Activated CD8-positive, alpha-beta memory T cell treated with anti-CD3 and anti-CD28 coated beads, Interleukin-2, amount 50 U/mL, for 24 hours (primary cell): ENCODE results near the gene MRPL52.
A peak's percentile ranks its signal among the peaks of the same experiment; 100 is the strongest.
"Not testable (repeated sequence)": the region's sequence is repeated elsewhere in the genome, so short reads cannot be mapped to it uniquely, and the experiment has no call there.

Source experiments
- DNase-seq: peaks from one replicate; pipeline ENCODE4 v3.0.0-alpha.2; 2020; ENCODE audit errors: extremely low read depth

MRPL52 gene

DNA sequence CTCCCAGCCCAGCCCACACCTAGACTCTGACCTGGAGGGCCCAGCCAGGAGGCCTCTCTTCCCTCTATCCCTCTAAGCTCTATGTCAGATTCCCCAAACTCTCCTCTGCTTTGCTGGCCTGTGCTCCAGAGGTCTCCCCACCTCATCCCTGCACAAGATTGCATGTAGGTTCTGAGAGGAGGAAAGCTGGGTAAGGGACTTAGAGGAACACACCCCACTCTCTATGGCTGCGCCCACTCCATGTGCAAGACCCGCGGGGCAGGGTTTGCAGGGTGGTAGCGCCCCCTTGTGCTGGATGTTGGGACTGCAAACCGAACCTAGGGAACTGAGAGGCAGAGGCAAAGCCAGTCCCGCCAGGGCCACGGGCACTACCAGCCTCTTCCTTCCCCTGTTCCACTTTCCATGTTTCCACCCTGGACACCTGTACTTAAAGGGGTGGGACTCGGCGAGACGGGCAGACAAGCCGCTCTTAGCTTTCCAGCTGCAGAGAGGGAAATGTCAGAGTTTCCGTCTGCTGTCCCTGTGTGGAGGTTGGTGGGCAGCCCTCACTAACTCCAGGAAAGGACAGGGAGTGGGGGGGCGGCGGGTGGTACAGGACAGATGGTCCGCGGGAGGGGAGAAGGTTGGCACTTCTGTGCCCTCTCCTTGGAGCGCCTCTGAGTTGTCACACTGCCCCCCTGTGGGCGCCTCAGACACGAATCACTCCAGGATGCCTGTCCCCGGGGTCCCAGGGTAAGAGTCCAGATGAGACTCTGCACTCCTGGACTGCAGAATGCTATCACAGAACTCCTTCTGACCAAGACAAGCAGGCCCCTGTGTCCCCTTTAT is 23.5 kb downstream of the MRPL52 start:
- DNase-seq = peak; percentile 87

DNA sequence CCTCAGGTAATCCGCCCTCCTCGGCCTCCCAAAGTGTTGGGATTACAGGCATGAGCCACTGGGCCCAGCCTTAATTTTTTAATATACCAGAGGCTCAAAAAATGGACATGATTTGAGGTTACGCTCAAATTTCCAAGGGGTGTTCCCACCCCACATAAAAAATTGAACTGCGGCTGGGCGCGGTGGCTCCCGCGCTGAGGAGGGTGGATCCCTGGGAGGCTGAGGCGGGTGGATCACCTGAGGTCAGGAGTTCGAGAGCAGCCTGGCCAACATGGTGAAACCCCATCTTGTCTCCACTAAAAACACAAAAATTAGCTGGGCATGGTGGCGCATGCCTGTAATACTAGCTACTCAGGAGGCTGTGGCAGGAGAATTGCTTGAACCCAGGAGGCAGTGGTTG is 24.6 kb downstream of the MRPL52 start:
- DNase-seq = not testable (repeated sequence)

DNA sequence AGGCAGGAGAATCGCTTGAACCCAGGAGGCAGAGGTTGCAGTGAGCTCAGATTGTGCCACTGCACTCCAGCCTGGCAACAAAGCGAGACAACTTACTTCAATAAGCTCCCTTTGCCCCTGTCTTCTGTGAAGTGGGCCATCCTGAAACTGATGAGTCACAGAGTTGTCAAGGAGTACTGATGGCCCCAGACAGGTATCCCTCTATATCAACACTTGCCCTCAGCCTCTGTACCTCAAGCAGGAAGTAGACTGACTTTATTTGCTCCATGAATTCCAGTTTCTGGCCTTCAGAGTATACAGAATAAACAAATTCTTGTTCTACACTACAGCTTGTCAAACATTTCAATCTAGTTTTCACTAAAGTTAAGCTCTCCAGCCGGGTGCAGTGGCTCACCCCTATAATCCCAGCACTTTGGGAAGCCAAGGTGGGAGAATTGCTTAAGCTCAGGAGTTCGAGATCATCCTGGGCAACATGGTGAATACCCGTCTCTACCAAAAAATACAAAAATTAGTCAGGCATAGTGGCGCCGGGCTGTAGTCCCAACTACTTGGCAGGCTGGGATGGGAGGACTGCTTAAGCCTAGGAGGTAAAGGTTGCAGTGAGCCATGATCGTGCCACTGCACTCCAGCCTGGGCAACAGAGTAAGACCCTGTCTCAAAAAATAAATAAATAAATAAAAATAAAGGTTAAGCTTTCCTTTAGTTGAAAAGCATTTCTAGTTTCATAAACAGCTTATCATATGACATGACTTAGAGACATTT is 25.5 kb downstream of the MRPL52 start:
- no peak for DNase-seq

DNA sequence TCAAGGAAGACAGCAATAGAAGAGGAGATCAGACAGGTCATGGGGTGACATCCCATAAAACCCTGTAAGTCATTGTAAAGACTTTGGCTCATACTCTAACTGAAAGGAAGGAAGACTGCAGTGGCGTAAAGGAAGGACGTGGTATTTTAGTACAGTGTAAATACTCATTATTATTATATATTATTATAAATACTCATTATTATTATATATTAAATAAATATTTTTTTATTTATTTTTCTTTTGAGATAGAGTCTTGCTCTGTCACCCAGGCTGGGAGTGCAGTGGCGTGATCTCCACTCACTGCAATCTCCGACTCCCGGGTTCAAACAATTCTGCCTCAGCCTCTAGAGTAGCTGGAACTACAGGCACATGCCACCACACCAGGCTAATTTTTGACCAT is 26.7 kb downstream of the MRPL52 start:
- DNase-seq = no peak

DNA sequence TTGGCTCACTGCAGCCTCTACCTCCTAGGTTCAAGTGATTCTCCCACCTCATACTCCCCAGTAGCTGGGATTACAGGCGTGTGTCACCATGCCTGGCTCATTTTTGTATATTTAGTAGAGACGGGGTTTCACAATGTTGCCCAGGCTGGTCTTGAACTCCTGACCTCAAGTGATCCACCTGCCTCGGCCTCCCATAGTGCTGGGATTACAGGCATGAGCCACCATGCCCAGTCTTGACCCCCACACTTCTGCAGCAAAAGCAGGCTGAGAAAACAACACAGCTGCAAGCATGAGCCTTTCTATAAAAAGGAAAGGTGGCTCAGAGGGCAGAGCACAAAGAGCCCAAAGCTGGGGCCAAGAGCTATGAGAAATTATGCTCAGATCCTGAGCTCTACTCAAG is 30.7 kb downstream of the MRPL52 start:
- DNase-seq = not testable (repeated sequence)

DNA sequence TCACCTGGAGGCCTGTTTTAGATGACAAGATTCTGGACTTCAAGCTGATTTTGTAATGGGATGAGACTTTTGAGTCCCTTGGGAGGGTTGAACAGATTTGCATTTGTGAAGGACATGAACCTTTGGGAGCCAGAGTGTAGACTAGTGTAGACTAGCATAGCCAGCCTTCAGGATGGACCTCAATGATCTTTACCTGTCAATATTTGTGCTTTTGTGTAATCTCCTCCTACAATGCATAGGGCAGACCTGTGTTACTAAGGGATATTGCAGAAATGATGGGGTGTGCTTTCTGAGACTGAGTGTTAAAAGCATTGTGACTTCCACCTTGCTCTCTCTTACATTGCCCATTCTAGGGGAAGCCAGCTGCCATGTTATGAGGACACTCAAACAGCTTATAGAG is 32.0 kb downstream of the MRPL52 start:
- DNase-seq = no peak

DNA sequence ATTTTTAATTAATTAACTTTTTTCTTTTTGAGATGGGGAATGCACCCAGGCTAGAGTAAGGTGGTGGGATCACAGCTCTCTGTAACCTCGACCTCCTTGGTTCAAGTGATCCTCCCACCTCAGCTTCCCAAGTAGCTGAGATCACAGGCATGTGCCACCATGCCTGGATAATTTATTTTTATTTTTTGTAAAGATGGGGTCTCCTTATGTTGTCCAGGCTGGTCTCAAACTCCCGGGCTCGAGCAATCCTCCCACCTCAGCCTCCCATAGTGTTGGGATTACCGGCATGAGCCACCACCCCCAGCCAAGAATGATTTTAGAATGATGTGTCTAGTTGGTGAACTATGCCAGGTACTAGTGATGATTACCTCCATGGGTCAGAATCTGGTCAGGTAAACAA is 35.3 kb downstream of the MRPL52 start:
- no peak for DNase-seq

DNA sequence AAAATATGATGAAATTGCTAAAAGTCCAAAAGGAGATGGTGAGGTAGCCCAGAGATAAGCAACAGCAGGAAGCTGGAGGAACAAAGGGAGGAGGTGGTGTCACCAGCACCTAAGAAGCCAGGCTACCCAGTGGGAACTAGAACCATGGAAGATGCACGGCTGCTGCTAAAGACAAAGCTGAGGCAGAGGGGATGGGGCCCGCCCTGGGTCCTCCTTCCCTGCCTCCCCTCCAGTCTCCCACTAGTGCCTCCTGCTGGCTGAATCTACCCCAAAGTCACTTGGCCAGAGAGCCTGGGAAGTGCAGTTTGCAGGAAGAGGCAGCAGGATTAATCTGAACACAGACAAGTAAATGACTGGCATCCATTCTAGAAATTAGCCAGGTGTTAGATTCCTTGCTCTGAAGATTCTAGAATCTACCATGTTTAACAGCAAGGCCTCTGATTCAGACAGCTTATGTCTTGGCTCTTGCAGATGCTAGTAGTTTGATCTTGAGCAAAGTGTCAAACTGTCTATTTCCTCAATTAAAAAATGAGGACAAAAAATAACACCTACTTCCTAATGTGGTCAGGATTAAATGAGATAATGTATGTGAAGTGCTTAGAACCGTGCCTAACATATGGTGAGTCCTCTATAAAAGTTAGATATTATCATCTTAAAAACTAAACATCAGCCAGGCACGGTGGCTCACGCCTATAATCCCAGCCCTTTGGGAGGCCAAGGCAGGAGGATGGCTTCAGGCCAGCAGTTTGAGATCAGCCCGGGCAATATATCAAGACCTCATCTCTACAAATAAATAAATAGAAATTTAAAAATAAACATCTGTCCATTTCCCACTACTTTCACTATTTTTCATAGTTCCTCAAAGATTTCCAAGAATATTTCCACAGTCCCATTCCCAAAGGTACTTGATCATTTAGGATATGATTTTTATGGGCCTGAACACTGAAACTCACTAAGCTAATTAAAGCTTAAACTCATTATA is 36.0 kb downstream of the MRPL52 start:
- no peak for DNase-seq

DNA sequence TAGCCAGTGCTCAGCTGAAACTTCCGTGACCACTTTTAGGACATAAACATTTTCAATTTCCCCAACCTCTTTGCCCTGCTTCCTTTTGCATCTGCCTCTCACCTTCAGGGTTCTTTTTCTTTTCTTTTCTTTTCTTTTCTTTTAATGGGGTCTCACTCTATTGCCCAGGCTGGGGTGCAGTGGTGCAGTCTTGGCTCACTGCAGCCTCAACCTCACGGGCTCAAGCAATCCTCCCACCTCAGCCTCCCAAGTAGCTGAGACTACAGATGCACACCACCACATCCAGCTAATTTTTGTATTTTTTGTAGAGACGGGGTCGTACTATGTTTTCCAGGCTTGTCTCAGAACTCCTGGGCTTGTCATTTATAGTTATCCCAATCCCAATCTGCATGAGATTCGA is 37.2 kb downstream of the MRPL52 start:
- no peak for DNase-seq

DNA sequence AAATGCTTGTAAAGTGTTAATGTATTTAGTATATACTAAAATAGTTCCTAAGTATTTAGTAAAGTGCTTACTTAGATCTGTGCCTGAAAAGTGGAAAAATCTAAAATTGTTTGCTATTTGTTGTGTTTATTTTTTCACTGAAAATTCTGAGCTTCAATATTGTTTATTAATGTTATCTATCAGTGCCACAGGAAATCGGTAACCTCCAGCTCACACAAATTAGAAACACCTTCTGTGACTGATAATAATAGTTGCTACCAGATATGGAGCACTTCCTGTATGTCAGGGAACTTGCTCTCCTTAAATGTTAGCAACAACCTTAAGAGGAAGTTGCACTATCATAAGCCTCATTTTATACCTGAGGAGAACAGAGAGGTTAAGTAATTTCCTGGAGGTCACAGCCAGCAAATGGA is 41.1 kb downstream of the MRPL52 start:
- DNase-seq = no peak

DNA sequence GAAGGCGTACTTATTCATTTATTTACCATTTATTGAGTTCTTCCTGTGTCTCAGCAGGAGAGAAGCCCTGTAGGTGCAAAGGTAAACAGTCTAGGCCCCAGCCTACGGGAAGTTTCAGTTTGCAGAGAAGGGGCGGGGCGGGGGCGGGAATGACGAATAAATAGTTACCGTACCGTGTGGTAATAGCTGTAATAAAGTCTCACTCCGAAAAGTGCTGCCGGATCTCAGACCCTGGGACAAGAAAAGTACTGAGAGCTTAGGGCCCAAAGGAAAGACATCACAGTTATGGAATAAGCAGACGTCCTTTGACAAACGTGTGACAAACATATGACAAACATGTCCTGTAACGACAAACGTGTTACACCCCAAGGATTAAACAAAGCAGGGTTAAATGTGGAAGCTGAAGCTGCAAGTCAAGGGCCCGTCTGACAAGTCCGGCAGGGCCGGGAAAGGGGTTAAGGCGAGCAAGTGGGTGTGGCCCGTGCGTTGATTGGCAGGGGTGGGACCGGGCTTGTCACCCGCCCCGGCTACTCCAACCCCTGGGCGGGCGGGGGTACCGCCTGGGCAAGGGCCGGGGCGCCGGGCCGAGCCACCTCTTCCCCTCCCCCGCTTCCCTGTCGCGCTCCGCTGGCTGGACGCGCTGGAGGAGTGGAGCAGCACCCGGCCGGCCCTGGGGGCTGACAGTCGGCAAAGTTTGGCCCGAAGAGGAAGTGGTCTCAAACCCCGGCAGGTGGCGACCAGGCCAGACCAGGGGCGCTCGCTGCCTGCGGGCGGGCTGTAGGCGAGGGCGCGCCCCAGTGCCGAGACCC is 41.7 kb downstream of the MRPL52 start, which contains the start of gene LRP10:
TSS of gene LRP10 (plus strand) at position 517 of the 809 bp plus-strand sequence. CDS start 564 bp downstream, outside the sequence.
- DNase-seq = no peak

DNA sequence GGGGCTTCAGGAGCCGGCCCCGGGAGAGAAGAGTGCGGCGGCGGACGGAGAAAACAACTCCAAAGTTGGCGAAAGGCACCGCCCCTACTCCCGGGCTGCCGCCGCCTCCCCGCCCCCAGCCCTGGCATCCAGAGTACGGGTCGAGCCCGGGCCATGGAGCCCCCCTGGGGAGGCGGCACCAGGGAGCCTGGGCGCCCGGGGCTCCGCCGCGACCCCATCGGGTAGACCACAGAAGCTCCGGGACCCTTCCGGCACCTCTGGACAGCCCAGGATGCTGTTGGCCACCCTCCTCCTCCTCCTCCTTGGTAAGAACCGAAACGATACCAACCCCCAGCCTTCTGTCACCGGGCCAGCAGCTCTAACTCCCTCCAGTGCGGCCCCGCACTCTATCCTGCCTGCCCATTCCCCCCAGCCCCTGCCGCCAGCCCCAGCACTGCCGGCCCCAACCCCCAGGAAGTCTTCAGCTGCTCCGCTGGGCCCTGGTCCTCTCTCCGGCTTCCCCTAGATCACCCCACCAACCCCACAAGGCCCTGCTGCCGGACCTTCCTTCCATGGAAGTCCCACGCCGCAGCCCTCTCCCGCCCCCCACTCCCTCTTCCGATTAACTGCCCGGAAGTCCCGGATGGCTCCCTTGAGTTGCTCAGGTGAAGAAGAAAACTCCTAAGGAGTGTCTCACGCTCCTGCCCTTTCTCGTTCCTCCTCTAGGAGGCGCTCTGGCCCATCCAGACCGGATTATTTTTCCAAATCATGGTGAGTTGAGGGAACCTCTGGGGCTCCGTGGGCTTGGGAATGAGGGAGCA is 42.5 kb downstream of the MRPL52 start:
- no peak for DNase-seq

DNA sequence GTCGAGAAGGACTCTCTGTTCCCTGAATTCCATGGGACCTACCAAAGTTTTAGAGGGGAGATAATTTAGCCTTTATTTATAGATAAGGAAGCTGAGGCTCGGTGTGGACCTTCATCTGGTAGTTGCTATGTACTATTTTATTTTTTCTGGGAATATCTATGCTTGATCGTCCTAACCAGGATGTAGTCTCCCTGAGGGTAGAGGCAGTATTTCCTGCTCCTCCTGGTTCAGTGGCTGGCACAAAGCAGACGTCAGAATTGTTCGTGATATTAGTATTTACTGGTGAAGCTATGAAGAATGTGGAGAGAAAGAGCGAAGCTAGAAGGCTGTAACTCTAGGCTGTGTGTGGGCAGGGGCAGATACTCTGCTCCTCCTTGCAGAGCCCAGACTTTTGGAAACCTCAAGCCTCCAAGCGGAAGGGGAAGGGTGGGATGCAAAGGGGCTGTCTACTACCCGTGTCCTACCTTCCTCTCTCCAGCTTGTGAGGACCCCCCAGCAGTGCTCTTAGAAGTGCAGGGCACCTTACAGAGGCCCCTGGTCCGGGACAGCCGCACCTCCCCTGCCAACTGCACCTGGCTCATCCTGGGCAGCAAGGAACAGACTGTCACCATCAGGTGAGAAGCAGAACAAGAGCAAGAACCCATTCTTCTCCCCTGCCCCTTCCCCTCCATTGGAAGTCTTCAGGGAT is 43.3 kb downstream of the MRPL52 start:
- no peak for DNase-seq

DNA sequence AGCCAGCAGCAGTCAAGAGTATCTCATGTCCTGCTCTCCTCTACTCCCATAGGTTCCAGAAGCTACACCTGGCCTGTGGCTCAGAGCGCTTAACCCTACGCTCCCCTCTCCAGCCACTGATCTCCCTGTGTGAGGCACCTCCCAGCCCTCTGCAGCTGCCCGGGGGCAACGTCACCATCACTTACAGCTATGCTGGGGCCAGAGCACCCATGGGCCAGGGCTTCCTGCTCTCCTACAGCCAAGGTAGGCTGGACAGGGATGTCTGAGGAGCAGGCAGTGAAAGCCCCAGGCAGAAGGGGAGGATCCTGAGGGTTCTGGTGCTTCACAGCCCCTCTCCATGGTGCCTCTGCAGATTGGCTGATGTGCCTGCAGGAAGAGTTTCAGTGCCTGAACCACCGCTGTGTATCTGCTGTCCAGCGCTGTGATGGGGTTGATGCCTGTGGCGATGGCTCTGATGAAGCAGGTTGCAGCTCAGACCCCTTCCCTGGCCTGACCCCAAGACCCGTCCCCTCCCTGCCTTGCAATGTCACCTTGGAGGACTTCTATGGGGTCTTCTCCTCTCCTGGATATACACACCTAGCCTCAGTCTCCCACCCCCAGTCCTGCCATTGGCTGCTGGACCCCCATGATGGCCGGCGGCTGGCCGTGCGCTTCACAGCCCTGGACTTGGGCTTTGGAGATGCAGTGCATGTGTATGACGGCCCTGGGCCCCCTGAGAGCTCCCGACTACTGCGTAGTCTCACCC is 45.5 kb downstream of the MRPL52 start:
- DNase-seq = no peak

DNA sequence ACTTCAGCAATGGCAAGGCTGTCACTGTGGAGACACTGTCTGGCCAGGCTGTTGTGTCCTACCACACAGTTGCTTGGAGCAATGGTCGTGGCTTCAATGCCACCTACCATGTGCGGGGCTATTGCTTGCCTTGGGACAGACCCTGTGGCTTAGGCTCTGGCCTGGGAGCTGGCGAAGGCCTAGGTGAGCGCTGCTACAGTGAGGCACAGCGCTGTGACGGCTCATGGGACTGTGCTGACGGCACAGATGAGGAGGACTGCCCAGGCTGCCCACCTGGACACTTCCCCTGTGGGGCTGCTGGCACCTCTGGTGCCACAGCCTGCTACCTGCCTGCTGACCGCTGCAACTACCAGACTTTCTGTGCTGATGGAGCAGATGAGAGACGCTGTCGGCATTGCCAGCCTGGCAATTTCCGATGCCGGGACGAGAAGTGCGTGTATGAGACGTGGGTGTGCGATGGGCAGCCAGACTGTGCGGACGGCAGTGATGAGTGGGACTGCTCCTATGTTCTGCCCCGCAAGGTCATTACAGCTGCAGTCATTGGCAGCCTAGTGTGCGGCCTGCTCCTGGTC is 46.1 kb downstream of the MRPL52 start:
- DNase-seq = no peak

DNA sequence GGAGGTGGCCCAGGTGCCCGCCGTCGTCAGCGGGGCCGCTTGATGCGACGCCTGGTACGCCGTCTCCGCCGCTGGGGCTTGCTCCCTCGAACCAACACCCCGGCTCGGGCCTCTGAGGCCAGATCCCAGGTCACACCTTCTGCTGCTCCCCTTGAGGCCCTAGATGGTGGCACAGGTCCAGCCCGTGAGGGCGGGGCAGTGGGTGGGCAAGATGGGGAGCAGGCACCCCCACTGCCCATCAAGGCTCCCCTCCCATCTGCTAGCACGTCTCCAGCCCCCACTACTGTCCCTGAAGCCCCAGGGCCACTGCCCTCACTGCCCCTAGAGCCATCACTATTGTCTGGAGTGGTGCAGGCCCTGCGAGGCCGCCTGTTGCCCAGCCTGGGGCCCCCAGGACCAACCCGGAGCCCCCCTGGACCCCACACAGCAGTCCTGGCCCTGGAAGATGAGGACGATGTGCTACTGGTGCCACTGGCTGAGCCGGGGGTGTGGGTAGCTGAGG is 47.4 kb downstream of the MRPL52 start:
- no peak for DNase-seq

DNA sequence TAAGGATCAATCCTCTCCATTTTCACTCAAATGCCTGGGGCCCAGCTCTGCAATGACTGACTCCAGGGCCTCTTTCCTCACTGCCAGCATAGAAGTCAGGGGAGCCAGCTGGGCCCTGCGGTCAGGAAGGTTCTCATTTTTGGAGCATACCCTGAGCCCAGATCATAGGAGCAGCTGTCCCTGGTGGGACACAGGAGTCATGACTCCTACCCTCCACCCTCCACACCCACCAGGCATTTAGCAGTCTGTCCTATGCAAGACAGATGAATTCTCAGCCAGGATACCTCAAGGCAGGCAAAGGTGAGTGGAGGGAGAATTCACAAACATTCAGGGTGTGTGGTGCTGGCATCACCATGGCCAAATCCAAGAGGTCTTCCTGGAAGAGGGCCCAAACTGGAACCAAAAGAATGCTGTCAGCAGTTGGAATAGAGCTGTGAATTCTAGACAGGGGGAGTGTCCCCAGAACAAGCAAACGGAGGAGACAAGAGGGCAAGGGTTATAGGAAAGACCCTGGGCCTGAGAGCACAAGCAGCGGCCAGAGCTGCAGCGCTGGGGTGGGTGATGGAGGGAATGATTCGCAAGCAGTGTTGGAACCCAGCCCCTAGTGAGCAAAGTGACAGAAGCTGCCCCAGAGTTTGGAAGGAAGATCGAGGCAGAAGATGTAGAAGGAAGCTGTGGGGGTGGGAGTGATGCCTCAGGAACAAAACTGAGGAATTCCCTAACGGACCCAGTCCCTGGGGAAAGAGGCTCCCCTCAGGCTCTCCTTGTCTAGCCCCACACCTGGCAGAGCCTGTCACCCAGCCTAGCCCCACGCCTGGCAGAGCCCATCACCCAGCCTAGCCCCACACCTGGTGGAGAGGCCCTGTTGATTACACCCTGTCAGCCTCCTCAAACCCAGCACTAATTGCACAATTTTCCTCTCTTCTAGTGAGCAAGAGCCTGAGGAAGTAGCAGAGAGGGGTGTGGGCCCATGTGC is 48.9 kb downstream of the MRPL52 start:
- DNase-seq = no peak
